OCI-LY7 (cell line): ENCODE results near the gene ABCA2. TPM values are rescaled to one million over a fixed set of nuclear protein-coding genes. Genes with fewer than 3 reads are reported as not detected.

Experiments
- BruUV-seq: library from RNA; stranded (reverse); fragments of 400-500 nt; replicated peaks from 2 replicates; lab custom pipeline; 2021; lab: Mats Ljungman, UMichigan
- CTCF ChIA-PET: fragments of 300-600 bp; sonication (Branson Sonifier 250); formaldehyde crosslinking; loops from one replicate; lab custom pipeline; 2022; ENCODE audit warnings: antibody characterized with exemption; ENCODE audit not compliant: unreplicated experiment; lab: Charles Lee
- POLR2A ChIA-PET: fragments of 300-600 bp; sonication (Branson Sonifier 250); formaldehyde crosslinking; loops from one replicate; lab custom pipeline; 2022; ENCODE audit warnings: antibody characterized with exemption; lab: Charles Lee
- DNase-seq: peaks from one replicate; pipeline ENCODE4 v3.0.0-alpha.2; 2015; ENCODE audit warnings: low spot score
- H2AFZ ChIP-seq: fragments of 200-600 bp; sonication (generic), shearing (Covaris generic); 2 replicates; pipeline ENCODE4 v1.6.1; 2014; ENCODE audit warnings: mild to moderate bottlenecking, antibody characterized with exemption, low read length, moderate library complexity
- H3K27ac ChIP-seq: fragments of 200-600 bp; sonication (generic); 2 replicates; pipeline ENCODE4 v1.5.1; 2014; ENCODE audit warnings: mixed run types, low read depth, mild to moderate bottlenecking, moderate library complexity, low read length, inconsistent platforms; ENCODE audit not compliant: poor library complexity, severe bottlenecking
- H3K36me3 ChIP-seq: fragments of 200-600 bp; sonication (generic); 2 replicates; pipeline ENCODE4 v1.6.1; 2014; ENCODE audit warnings: mild to moderate bottlenecking, antibody characterized with exemption, low read length, moderate library complexity, mixed read lengths; ENCODE audit not compliant: insufficient read depth
- H3K4me1 ChIP-seq: fragments of 200-600 bp; sonication (generic); 2 replicates; pipeline ENCODE4 v1.5.1; 2014; ENCODE audit warnings: mild to moderate bottlenecking, low read length; ENCODE audit not compliant: insufficient read depth, poor library complexity, severe bottlenecking
- H3K4me2 ChIP-seq: fragments of 200-600 bp; sonication (generic); 2 replicates; pipeline ENCODE4 v1.6.1; 2014; ENCODE audit warnings: mild to moderate bottlenecking, low read length
- H3K4me3 ChIP-seq: fragments of 200-600 bp; sonication (generic); 2 replicates; pipeline ENCODE4 v1.5.1; 2014; ENCODE audit warnings: mild to moderate bottlenecking, low read depth, low read length; ENCODE audit not compliant: poor library complexity, severe bottlenecking
- H3K79me2 ChIP-seq: fragments of 200-600 bp; sonication (generic); 2 replicates; pipeline ENCODE4 v1.6.1; 2016; ENCODE audit warnings: low read depth, mild to moderate bottlenecking, low read length, moderate library complexity, mixed read lengths; ENCODE audit not compliant: insufficient read depth
- H3K9me2 ChIP-seq: fragments of 200-600 bp; sonication (generic); 2 replicates; pipeline ENCODE4 v1.6.1; 2016; ENCODE audit warnings: mild to moderate bottlenecking, low read length, mixed read lengths; ENCODE audit not compliant: insufficient read depth
- H3K9me3 ChIP-seq: fragments of 200-600 bp; sonication (generic); 2 replicates; pipeline ENCODE4 v1.6.1; 2014; ENCODE audit warnings: mild to moderate bottlenecking, mixed run types, low read length, mixed read lengths
- H4K20me1 ChIP-seq: fragments of 200-600 bp; sonication (generic); 2 replicates; pipeline ENCODE4 v1.6.1; 2014; ENCODE audit warnings: mild to moderate bottlenecking, antibody characterized with exemption, low read length, moderate library complexity, mixed read lengths; ENCODE audit not compliant: insufficient read depth
- EZH2phosphoT487 ChIP-seq: fragments of 200-600 bp; sonication (generic); IDR thresholded peaks from 2 replicates; pipeline ENCODE4 v1.6.1; 2018; ENCODE audit warnings: low read depth, borderline replicate concordance, mild to moderate bottlenecking, mixed run types, antibody characterized with exemption, low read length, moderate library complexity, mixed read lengths
- intact Hi-C: fragments of 100-400 bp; cut with micrococcal nuclease; formaldehyde crosslinking; loops from one replicate; pipeline ENCODE4 v1.10.0; 2022; ENCODE audit not compliant: unreplicated experiment
- total RNA-seq, 2 experiments: library from RNA; depleted of rRNA in 1 of 2; stranded (reverse); fragments of >200 nt in 1 of 2; shearing (Covaris generic) in 1 of 2; gene quantifications; 2 replicates each; pipeline ENCODE4 v1.2.3, GENCODE V29; 2014 to 2022
- TF ChIP-seq, protein P1 (sequence below): fragments of 200-600 bp; sonication (generic); conservative IDR thresholded peaks from 2 replicates; pipeline ENCODE4 v1.5.1; 2014; ENCODE audit warnings: mild to moderate bottlenecking, antibody characterized with exemption, low read length, moderate library complexity, mixed read lengths

Gene ABCA2
- total RNA-seq, 2 experiments from 2014 or later = 4.1 to 10.6 TPM

DNA sequence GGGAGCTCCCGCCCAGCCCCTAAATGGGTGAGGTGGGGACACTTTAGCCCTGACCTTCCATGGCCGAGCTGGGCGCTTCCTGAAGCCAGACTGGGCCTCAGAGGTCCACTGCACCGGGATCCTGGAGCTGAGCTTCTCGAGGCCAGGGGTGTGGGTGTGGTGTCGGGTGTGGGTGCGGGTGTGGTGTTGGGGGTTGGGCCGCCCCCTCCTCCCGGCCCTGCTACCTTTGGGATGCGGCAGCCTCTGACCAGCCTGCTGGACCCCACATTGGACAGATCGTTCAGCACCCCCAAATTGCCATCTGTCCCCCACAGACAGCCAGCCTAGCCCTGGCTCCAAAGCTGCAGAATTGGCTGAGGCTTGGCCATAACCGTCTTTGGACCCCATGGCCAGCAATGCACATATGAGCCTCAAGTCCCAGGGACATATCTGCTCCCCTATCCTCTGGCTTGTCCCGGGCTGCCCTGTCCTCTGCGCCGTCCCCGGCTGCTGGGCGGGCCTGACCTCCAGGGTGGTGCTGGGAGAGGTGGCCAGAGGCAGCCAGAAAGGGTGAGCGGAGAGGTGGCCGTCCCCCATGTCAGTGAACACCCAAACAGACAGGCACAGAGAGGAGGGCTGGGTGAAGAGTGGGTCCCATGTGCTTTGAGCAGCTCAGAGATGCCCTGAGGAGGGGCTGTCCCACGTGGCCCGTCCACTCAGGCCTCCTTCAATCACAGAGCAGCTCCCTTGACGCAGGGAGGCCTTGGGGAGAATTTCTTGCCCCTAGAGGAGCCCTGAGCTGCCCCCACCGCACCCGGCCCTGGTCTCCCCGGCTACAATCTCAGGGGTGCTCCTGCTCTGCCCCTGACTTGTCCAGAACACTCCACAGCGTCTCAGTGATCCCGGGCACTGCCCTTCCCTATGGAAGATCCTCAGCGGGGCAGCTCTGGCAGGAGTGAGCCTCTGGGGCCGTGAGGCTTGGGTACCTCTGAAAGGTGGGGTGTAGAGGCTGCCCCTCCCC, 54.1 kb downstream of the ABCA2 start:
- BruUV-seq = no TSS peak
- Histone ChIP-seq H2AFZ (no peak overlapping the region), H3K79me2 (no peaks in the 10 kb centered on the region), H3K9me2 (no peaks in the 10 kb centered on the region), H3K4me1 (no peaks in the 10 kb centered on the region), H3K9me3 (no peaks in the 10 kb centered on the region), H3K27ac (no peak overlapping the region), H4K20me1 (no peaks in the 10 kb centered on the region), H3K36me3 (no peaks in the 10 kb centered on the region), H3K4me3 (no peak overlapping the region), H3K4me2 (no peak overlapping the region)
- intact Hi-C loops = no loop called here
- ChIA-PET CTCF (interaction anchor here (0.6 kb wide), 1 partner anchor 28 kb away, joined by 3 read pairs; no protein-coding TSS in a partner anchor), POLR2A (no interaction called here)
- DNase-seq = no peak
- TF ChIP-seq, protein P1, sequence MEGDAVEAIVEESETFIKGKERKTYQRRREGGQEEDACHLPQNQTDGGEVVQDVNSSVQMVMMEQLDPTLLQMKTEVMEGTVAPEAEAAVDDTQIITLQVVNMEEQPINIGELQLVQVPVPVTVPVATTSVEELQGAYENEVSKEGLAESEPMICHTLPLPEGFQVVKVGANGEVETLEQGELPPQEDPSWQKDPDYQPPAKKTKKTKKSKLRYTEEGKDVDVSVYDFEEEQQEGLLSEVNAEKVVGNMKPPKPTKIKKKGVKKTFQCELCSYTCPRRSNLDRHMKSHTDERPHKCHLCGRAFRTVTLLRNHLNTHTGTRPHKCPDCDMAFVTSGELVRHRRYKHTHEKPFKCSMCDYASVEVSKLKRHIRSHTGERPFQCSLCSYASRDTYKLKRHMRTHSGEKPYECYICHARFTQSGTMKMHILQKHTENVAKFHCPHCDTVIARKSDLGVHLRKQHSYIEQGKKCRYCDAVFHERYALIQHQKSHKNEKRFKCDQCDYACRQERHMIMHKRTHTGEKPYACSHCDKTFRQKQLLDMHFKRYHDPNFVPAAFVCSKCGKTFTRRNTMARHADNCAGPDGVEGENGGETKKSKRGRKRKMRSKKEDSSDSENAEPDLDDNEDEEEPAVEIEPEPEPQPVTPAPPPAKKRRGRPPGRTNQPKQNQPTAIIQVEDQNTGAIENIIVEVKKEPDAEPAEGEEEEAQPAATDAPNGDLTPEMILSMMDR = no peak
- no peak for TF ChIP-seq EZH2phosphoT487

DNA sequence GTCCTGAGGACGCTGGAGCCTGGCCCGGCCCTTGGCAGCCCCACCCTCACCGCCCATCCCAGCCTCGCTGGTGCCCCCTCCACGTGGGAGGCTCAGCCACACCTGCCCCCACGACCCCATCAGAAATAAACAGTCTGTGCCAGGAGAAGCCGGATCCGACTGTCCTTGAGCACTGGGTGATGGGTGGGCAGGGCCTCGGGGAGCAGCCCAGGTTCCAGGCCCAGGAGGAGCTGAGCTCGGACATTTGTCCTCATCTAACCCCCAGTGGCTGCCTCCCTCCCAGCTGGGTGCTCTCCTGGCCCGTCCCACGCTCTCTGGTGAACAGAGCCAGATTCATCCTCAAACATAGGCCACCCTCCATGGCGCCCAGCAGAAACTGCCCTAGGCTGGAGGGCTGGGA, 55.3 kb downstream of the ABCA2 start:
- Histone ChIP-seq H4K20me1 (no peaks in the 10 kb centered on the region), H3K4me2 (no peak overlapping the region), H3K4me1 (no peaks in the 10 kb centered on the region), H3K27ac (no peak overlapping the region), H3K9me3 (no peaks in the 10 kb centered on the region), H3K9me2 (no peaks in the 10 kb centered on the region), H3K4me3 (no peak overlapping the region), H3K36me3 (no peaks in the 10 kb centered on the region), H2AFZ (no peak overlapping the region), H3K79me2 (no peaks in the 10 kb centered on the region)
- no peak for TF ChIP-seq EZH2phosphoT487
- TF ChIP-seq, protein P1 = no peak
- no TSS peak for BruUV-seq
- POLR2A ChIA-PET = no interaction called here
- intact Hi-C loops = no loop called here
- CTCF ChIA-PET = no interaction called here
- no peak for DNase-seq

DNA sequence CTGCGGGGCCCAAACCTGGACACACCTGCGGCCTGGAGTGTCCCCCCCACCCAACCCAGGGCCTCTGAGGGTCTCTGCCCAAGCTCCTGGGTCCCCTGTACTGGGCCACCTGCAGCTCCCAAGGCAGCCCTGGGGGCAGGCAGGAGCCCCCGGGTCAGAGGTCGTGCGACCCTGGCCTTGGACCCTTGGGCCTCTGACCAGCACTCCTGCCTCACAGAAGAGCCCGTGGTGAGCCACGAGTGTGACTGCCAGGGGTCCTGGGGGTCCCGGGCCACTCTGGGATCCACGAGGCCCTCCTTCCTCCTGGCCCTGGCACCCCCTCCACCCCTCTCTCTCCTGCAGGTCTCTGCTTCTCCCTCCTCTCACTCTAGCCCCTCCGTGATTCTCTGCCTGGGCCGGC, 55.7 kb downstream of the ABCA2 start:
- H3K4me1 ChIP-seq = no peaks in the 10 kb centered on the region
- DNase-seq = no peak
- no peak overlapping the region for H3K4me2 ChIP-seq
- H3K79me2 ChIP-seq = no peaks in the 10 kb centered on the region
- no peak overlapping the region for H3K4me3 ChIP-seq
- no peak for TF ChIP-seq EZH2phosphoT487
- TF ChIP-seq, protein P1 = no peak
- ChIA-PET CTCF (no interaction called here), POLR2A (no interaction called here)
- H3K36me3 ChIP-seq = no peaks in the 10 kb centered on the region
- intact Hi-C loops = no loop called here
- no peak overlapping the region for H2AFZ ChIP-seq
- no peaks in the 10 kb centered on the region for H3K9me2 ChIP-seq
- no TSS peak for BruUV-seq
- no peaks in the 10 kb centered on the region for H4K20me1 ChIP-seq
- H3K27ac ChIP-seq = no peak overlapping the region
- H3K9me3 ChIP-seq = no peaks in the 10 kb centered on the region
